ENCODE results near the gene USP13.

Gene USP13

GRCh38 chr3:179697736-179698332 lies 45.0 kb downstream of the USP13 start:
- DNase-seq (ENCODE audit: low read depth) = no peak

- DNase-seq (ENCODE audit: low read depth) = no peak
These were observed 47.9 kb downstream of the USP13 start for GRCh38 chr3:179700716-179701115.

- no peak for DNase-seq (ENCODE audit: low read depth)
These were observed 48.5 kb downstream of the USP13 start for GRCh38 chr3:179701176-179701827.

- DNase-seq (ENCODE audit: low read depth) = no peak
These were observed 49.6 kb downstream of the USP13 start for GRCh38 chr3:179702271-179702947.

- no peak for DNase-seq (ENCODE audit: low read depth)
These were observed 51.0 kb downstream of the USP13 start for GRCh38 chr3:179703816-179704215.

- no peak for DNase-seq (ENCODE audit: low read depth)
These were observed 53.4 kb downstream of the USP13 start for GRCh38 chr3:179706233-179706632.

GRCh38 chr3:179710079-179710478 lies 57.2 kb downstream of the USP13 start:
- DNase-seq (ENCODE audit: low read depth) = no peak

DNA sequence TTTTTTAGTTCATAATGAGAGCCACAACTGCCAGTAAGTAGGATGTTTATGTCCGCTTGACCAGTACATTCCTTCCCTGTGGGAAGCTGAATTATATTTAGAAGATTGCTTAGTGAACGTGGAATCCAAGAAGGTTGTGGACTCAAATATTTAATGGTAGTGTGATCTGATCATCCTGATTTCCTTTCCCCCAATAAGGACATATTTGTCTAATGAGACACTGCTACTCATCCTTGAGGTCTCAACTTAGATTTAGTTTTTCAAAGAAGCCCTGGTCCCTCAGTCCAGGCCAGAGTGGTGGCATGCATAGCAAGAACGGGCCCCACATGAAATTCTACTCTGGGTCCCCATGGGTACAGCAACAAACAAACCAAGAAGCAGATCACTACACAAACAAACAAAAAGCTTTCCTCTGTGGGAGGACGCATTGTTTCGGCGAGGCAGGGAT lies 60.8 kb downstream of the USP13 start:
- no peak for DNase-seq (ENCODE audit: low read depth)

GRCh38 chr3:179715582-179715981 lies 62.7 kb downstream of the USP13 start:
- no peak for DNase-seq (ENCODE audit: low read depth)

DNA sequence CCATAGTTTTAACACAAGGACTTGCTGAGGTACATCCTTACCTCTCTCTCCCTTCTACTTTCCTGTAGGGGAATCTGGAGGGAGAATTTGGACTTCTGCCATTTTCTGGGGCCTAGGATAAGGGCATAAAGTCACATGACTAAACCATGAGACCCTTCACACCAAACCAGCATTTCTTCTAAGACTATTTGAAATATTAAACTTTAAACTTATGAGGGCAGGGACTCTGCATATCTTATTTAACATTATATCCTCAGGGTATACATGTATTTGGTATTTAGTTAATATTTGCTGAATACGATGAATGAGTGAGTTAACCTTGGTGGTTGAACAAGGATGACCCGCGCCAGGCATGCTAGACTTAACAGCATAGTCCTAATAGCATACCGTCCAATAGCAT lies 63.4 kb downstream of the USP13 start:
- DNase-seq (ENCODE audit: low read depth) = no peak

DNA sequence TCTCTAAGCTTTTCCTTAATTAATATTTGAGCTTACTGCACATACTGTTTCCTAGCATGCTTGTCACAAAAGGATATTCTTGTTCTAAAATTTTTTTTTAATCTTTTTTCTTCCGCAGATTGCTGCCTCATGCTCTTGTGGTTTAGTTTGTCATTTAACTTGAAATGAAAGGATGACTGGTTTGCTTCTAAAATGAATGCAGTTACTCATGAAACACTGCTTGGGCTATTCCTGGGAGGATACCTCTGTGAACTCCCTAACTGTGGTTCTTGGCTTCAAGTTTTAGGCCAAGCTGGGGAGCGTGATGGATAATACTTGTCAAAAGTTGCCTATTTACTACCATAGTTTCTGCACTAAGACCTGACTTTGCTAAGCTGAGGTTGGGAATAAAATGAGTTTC lies 64.0 kb downstream of the USP13 start:
- no peak for DNase-seq (ENCODE audit: low read depth)

DNA sequence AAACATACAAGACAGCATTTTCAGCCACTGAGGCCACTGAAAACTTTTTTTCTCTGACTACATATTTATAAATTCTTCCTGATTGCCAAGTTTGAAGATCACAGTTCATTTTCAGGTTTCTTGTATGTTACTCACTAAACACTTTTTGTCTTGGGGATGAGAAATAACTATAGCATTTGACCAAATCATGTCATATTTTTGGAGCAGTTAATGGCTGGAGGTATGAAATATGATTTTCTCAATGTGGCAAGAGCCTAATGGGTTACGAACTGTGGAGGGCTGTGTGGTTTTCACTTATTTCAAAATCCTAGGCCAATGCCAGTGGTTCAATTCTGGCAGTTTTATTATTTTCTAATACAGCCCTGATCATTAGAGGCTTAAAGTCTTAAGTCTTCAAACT lies 64.4 kb downstream of the USP13 start:
- no peak for DNase-seq (ENCODE audit: low read depth)

GRCh38 chr3:179719048-179719734 lies 66.4 kb downstream of the USP13 start:
- no peak for DNase-seq (ENCODE audit: low read depth)

GRCh38 chr3:179720196-179720595 lies 67.4 kb downstream of the USP13 start:
- DNase-seq (ENCODE audit: low read depth) = no peak

DNA sequence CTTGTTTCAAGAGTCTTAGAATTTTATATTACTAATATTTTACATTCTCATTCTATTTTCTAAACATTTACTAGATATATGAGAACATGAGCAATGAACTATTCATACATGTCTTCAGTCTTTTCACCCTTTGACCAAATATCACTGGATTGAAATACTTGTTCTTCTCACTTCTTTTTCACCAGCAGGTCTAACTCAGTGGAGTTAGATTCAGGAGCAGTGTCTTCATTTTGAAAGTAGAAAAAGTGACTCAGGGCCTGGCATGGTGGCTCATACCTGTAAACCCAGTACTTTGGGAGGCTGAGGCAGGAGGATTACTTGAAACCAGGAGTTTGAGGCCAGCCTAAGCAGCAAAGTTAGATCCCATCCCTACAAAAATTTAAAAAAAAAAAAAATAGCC lies 70.8 kb downstream of the USP13 start:
- no peak for DNase-seq (ENCODE audit: low read depth)

GRCh38 chr3:179726075-179726699 lies 73.3 kb downstream of the USP13 start:
- no peak for DNase-seq (ENCODE audit: low read depth)

- no peak for DNase-seq (ENCODE audit: low read depth)
These were observed 76.2 kb downstream of the USP13 start for GRCh38 chr3:179729086-179729485.

GRCh38 chr3:179729981-179730380 lies 77.1 kb downstream of the USP13 start:
- DNase-seq (ENCODE audit: low read depth) = no peak

DNA sequence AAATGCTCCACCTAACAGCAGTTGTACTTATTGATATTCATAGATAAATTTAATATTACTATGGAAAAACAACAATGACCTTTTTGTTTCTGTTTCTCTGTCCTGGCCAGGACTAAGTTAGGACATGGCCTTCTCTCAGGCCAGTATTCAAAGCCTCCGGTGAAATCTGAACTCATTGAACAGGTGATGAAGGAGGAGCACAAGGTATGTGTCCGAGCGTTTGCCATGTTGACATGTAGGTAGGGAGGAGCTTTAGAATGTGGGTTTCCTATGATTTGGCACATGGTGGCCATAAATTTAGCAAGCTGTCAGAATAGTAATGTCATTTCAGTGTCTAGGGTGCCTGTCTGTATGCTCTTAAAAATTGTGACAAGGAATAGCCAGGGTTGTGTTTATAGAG lies 77.7 kb downstream of the USP13 start:
- no peak for DNase-seq (ENCODE audit: low read depth)

DNA sequence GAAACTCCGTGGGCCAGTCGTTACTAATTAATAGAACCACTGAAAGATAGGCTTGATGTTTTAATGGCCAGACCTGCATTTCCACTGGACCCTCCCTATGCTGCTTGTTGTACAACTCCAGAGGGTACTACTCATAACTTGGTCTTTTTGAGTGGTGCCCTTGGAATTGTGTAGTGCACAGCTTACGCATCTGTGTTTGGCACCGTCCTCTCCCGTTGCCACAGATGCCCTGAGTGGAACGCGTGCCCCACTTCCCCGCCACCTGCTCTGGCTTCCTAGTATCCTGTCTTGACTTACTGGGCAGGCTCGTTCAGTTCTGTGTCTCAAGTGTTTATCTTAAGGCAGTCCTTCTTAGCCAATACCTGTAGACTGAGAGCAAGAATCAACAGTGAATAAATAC lies 78.7 kb downstream of the USP13 start:
- DNase-seq (ENCODE audit: low read depth) = no peak

DNA sequence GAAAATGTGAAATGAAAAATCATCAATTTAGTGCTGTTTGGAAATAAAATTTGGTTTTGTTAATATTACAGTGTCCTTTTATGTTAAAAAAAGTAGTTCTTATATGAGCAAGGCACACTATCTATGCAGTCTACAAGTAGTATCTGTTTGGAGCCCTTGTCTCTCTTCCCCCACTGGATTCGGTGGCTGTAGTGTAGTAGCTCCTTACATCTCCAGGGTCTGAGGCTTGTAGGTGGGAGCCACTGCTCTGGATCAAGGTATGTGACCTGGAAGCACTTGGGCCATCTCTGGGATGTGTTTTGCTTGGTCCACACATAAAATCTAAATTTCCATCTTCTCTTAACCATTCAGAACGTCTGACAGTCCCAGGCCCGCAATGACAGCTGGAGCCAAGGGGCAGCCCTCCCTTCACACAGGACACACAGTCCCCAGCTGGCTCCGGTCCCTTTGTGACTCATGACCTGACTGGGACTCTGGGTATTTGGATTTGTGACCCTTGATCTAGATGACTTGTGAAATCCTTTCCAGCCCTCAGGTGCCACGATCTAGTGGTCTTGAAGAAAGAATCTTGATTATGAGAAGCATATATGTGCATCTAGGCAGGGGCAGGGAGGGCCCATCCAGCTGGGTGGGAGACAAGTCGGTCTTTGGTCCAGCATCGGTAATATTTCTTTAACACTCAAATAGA lies 80.0 kb downstream of the USP13 start:
- no peak for DNase-seq (ENCODE audit: low read depth)

- no peak for DNase-seq (ENCODE audit: low read depth)
These were observed 81.0 kb downstream of the USP13 start for GRCh38 chr3:179733797-179734196.

Data from stimulated activated CD8-positive, alpha-beta memory T cell treated with anti-CD3 and anti-CD28 coated beads, Interleukin-4, amount 100 ng/mL, for 24 hours (primary cell).